H9 (cell line): Measurements from ENCODE around the gene FAM163B. TPM values are rescaled to one million over a fixed set of nuclear protein-coding genes. Genes with fewer than 3 reads are reported as not detected.
"Not testable (repeated sequence)": the region's sequence is repeated elsewhere in the genome, so short reads cannot be mapped to it uniquely, and the experiment has no call there.

Experiments used
- DNase-seq: peaks from one replicate; pipeline ENCODE4 v3.0.0-alpha.2; 2017
- H2AFZ ChIP-seq: one replicate; pipeline ENCODE4 v1.6.1; 2013; ENCODE audit warnings: mild to moderate bottlenecking, low read length, control low read depth, moderate library complexity
- H2AK5ac ChIP-seq: 2 replicates; pipeline ENCODE4 v1.6.1; 2013; ENCODE audit warnings: low read length, control low read depth, mixed read lengths; ENCODE audit not compliant: insufficient read length
- H2BK120ac ChIP-seq: one replicate; pipeline ENCODE4 v1.6.1; 2013; ENCODE audit warnings: low read depth, mild to moderate bottlenecking, low read length, control low read depth, inconsistent platforms; ENCODE audit not compliant: poor library complexity, severe bottlenecking
- H2BK12ac ChIP-seq: 2 replicates; pipeline ENCODE4 v1.6.1; 2013; ENCODE audit warnings: low read length, control low read depth, mixed read lengths, low read depth; ENCODE audit not compliant: insufficient read length
- H2BK15ac ChIP-seq: 2 replicates; pipeline ENCODE4 v1.6.1; 2013; ENCODE audit warnings: low read depth, low read length, control low read depth
- H2BK20ac ChIP-seq: one replicate; pipeline ENCODE4 v1.6.1; 2013; ENCODE audit warnings: low read depth, mild to moderate bottlenecking, low read length, control low read depth, inconsistent platforms; ENCODE audit not compliant: poor library complexity, severe bottlenecking
- H2BK5ac ChIP-seq: 2 replicates; pipeline ENCODE4 v1.6.1; 2013; ENCODE audit warnings: low read length, control low read depth, mixed read lengths; ENCODE audit not compliant: insufficient read length
- H3K14ac ChIP-seq: 2 replicates; pipeline ENCODE4 v1.6.1; 2013; ENCODE audit warnings: low read length, control low read depth; ENCODE audit not compliant: insufficient read depth
- H3K18ac ChIP-seq: 2 replicates; pipeline ENCODE4 v1.6.1; 2013; ENCODE audit warnings: low read depth, mild to moderate bottlenecking, mixed read lengths, low read length, control low read depth; ENCODE audit not compliant: insufficient read length
- H3K23ac ChIP-seq: 2 replicates; pipeline ENCODE4 v1.6.1; 2013; ENCODE audit warnings: low read length, control low read depth, mixed read lengths, low read depth; ENCODE audit not compliant: insufficient read length
- H3K23me2 ChIP-seq: 2 replicates; pipeline ENCODE4 v1.6.1; 2013; ENCODE audit warnings: low read depth, mild to moderate bottlenecking, mixed read lengths, low read length, control low read depth; ENCODE audit not compliant: insufficient read length, poor library complexity, severe bottlenecking
- H3K27ac ChIP-seq: 2 replicates; pipeline ENCODE4 v1.5.1; 2013; ENCODE audit warnings: low read length, control low read depth, mixed read lengths, low read depth; ENCODE audit not compliant: insufficient read length
- H3K27me3 ChIP-seq: 2 replicates; pipeline ENCODE4 v1.6.1; 2013; ENCODE audit warnings: low read length, control low read depth, inconsistent platforms; ENCODE audit not compliant: insufficient read depth
- H3K4ac ChIP-seq: 2 replicates; pipeline ENCODE4 v1.6.1; 2013; ENCODE audit warnings: low read depth, mild to moderate bottlenecking, control low read depth, inconsistent platforms, low read length, moderate library complexity
- H3K4me1 ChIP-seq: 2 replicates; pipeline ENCODE4 v1.6.1; 2013; ENCODE audit warnings: low read length, control low read depth, inconsistent platforms; ENCODE audit not compliant: insufficient read depth
- H3K4me2 ChIP-seq: 2 replicates; pipeline ENCODE4 v1.6.1; 2013; ENCODE audit warnings: low read length, control low read depth, mixed read lengths; ENCODE audit not compliant: insufficient read length, insufficient read depth
- H3K56ac ChIP-seq: 2 replicates; pipeline ENCODE4 v1.6.1; 2013; ENCODE audit warnings: low read depth, mild to moderate bottlenecking, mixed read lengths, low read length, control low read depth; ENCODE audit not compliant: insufficient read length
- H3K79me1 ChIP-seq: 2 replicates; pipeline ENCODE4 v1.6.1; 2013; ENCODE audit warnings: low read depth, mild to moderate bottlenecking, moderate library complexity, low read length, control low read depth, inconsistent platforms; ENCODE audit not compliant: insufficient read depth, poor library complexity, severe bottlenecking
- H3K79me2 ChIP-seq: 2 replicates; pipeline ENCODE4 v1.6.1; 2013; ENCODE audit warnings: low read length, control low read depth, inconsistent platforms; ENCODE audit not compliant: insufficient read depth
- H3K9ac ChIP-seq: 2 replicates; pipeline ENCODE4 v1.6.1; 2013; ENCODE audit warnings: low read length, control low read depth, mixed read lengths; ENCODE audit not compliant: insufficient read length; ENCODE audit errors: extremely low read depth
- H3K9me3 ChIP-seq: one replicate; pipeline ENCODE4 v1.6.1; 2013; ENCODE audit warnings: low read depth, low read length, inconsistent platforms; ENCODE audit not compliant: control insufficient read depth
- H3T11ph ChIP-seq: one replicate; pipeline ENCODE4 v1.6.1; 2013; ENCODE audit warnings: mild to moderate bottlenecking, low read length, control low read depth, inconsistent platforms
- H4K20me1 ChIP-seq: one replicate; pipeline ENCODE4 v1.6.1; 2013; ENCODE audit not compliant: control insufficient read depth, insufficient read length, insufficient read depth
- H4K5ac ChIP-seq: 2 replicates; pipeline ENCODE4 v1.6.1; 2013; ENCODE audit warnings: low read depth, mild to moderate bottlenecking, mixed read lengths, low read length, control low read depth; ENCODE audit not compliant: insufficient read length
- H4K8ac ChIP-seq: replicated peaks from 2 replicates; pipeline ENCODE4 v1.6.1; 2013; ENCODE audit warnings: low read length, control low read depth, mixed read lengths, low read depth; ENCODE audit not compliant: insufficient read length
- H4K91ac ChIP-seq: 2 replicates; pipeline ENCODE4 v1.6.1; 2013; ENCODE audit warnings: low read depth, mild to moderate bottlenecking, moderate library complexity, mixed read lengths, low read length, control low read depth; ENCODE audit not compliant: insufficient read length
- H3K27ac Mint-ChIP-seq, 3 experiments: 2 replicates in 2 of 3; 3 replicates in 1 of 3; pipeline ENCODE4 v1.8.0; 2020 to 2021; ENCODE audit warnings: mixed read lengths in 3 of 3, mild to moderate bottlenecking in 1 of 3, moderate library complexity in 1 of 3
- H3K27me3 Mint-ChIP-seq: 2 replicates; pipeline ENCODE4 v1.8.0; 2021; ENCODE audit warnings: low read depth, mild to moderate bottlenecking, moderate library complexity, mixed read lengths
- H3K36me3 Mint-ChIP-seq, 3 experiments: 2 replicates in 2 of 3; 3 replicates in 1 of 3; pipeline ENCODE4 v1.8.0; 2020 to 2021; ENCODE audit warnings: low read depth in 3 of 3, mixed read lengths in 3 of 3; ENCODE audit not compliant: insufficient read depth in 1 of 3
- H3K4me1 Mint-ChIP-seq, 2 experiments: 2 replicates each; pipeline ENCODE4 v1.8.0; 2020; ENCODE audit warnings: mixed read lengths in 2 of 2
- H3K4me3 Mint-ChIP-seq, 2 experiments: 2 replicates in 1 of 2; 3 replicates in 1 of 2; pipeline ENCODE4 v1.8.0; 2020 to 2021; ENCODE audit warnings: mild to moderate bottlenecking in 2 of 2, mixed read lengths in 2 of 2, moderate library complexity in 1 of 2
- H3K9me3 Mint-ChIP-seq, 2 experiments: 2 replicates in 1 of 2; 3 replicates in 1 of 2; pipeline ENCODE4 v1.8.0; 2020; ENCODE audit warnings: mild to moderate bottlenecking in 2 of 2, mixed read lengths in 2 of 2, moderate library complexity in 1 of 2
- WGBS: extraction: QIAGEN DNeasy Blood & Tissue Kit; methylation state at CpG from one replicate; pipeline ENCODE4 v1.1.7; 2013; ENCODE audit warnings: missing lambda C conversion rate, low lambda C conversion rate, mixed read lengths; ENCODE audit not compliant: insufficient read length; ENCODE audit errors: extremely low coverage; 5-methylcytosine and 5-hydroxymethylcytosine counted together
- total RNA-seq: library from RNA; stranded (reverse); gene quantifications from 2 replicates; pipeline ENCODE4 v1.2.1, GENCODE V29; 2021
- TF ChIP-seq, protein P1 (sequence below): fragments of 200-600 bp; sonication (generic); conservative IDR thresholded peaks from 3 replicates; pipeline ENCODE4 v1.8.0; 2021; ENCODE audit warnings: antibody characterized with exemption, mild to moderate bottlenecking

The FAM163B gene
- total RNA-seq, 1 experiment from 2014 or later: 0.39 TPM

- no peaks in the 10 kb centered on the region for H3K23me2 ChIP-seq
- no peak overlapping the region for H3K14ac ChIP-seq
- Mint-ChIP-seq H3K27me3 (peaks cover 43% of the 10 kb centered on the region), H3K4me1 (peaks cover 0 to 3% of the 10 kb centered on the region in 2 experiments; a peak in 1 of 4 replicates), H3K9me3 (peaks cover 13 to 24% of the 10 kb centered on the region in 2 experiments), H3K36me3 (peaks cover 0 to 7% (median 0%) of the 10 kb centered on the region in 3 experiments; a peak in 3 of 7 replicates), H3K4me3 (no peak overlapping the region), H3K27ac (no peak overlapping the region; a peak in 1 of 7 replicates)
- no peak overlapping the region for H4K91ac ChIP-seq
- H3K9me3 ChIP-seq: no peaks in the 10 kb centered on the region
- no peaks in the 10 kb centered on the region for H3K79me1 ChIP-seq
- no peak overlapping the region for H4K8ac ChIP-seq
- no peak overlapping the region for H2BK120ac ChIP-seq
- H3K56ac ChIP-seq: no peak overlapping the region
- no peak overlapping the region for H2BK5ac ChIP-seq
- DNase-seq: no peak
- no peak overlapping the region for H2BK15ac ChIP-seq
- no peaks in the 10 kb centered on the region for H3K79me2 ChIP-seq
- no CpG with 5 or more reads among the region's 3 CpGs for WGBS
- no peak overlapping the region for H2BK12ac ChIP-seq
- no peak overlapping the region for H3K9ac ChIP-seq
- no peaks in the 10 kb centered on the region for H4K20me1 ChIP-seq
- H2AK5ac ChIP-seq: no peak overlapping the region
- no peaks in the 10 kb centered on the region for H3K4me1 ChIP-seq
- H3K27me3 ChIP-seq: no peaks in the 10 kb centered on the region
- H3K18ac ChIP-seq: no peak overlapping the region
- H3K4ac ChIP-seq: no peak overlapping the region
- H3K4me2 ChIP-seq: no peak overlapping the region
- no peak overlapping the region for H3K23ac ChIP-seq
- H3K27ac ChIP-seq: no peak overlapping the region
- TF ChIP-seq, protein P1, sequence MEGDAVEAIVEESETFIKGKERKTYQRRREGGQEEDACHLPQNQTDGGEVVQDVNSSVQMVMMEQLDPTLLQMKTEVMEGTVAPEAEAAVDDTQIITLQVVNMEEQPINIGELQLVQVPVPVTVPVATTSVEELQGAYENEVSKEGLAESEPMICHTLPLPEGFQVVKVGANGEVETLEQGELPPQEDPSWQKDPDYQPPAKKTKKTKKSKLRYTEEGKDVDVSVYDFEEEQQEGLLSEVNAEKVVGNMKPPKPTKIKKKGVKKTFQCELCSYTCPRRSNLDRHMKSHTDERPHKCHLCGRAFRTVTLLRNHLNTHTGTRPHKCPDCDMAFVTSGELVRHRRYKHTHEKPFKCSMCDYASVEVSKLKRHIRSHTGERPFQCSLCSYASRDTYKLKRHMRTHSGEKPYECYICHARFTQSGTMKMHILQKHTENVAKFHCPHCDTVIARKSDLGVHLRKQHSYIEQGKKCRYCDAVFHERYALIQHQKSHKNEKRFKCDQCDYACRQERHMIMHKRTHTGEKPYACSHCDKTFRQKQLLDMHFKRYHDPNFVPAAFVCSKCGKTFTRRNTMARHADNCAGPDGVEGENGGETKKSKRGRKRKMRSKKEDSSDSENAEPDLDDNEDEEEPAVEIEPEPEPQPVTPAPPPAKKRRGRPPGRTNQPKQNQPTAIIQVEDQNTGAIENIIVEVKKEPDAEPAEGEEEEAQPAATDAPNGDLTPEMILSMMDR: no peak
- no peak overlapping the region for H2BK20ac ChIP-seq
- H4K5ac ChIP-seq: no peak overlapping the region
- H3T11ph ChIP-seq: no peak overlapping the region
- H2AFZ ChIP-seq: no peak overlapping the region
Measured at GRCh38 chr9:133627341-133627740, 18.2 kb upstream of the FAM163B start.

GRCh38 chr9:133626008-133626407 is 16.8 kb upstream of the FAM163B start:
- H2BK5ac ChIP-seq, H2BK120ac ChIP-seq, H2AK5ac ChIP-seq, H3K79me1 ChIP-seq, H3K4me1 ChIP-seq, H2BK12ac ChIP-seq, H3K23ac ChIP-seq, H3K14ac ChIP-seq, H4K20me1 ChIP-seq, H3K36me3 Mint-ChIP-seq, H3K27ac Mint-ChIP-seq, H3K27me3 ChIP-seq, H3T11ph ChIP-seq, H3K9me3 ChIP-seq, H4K91ac ChIP-seq, H3K4me2 ChIP-seq, H3K9ac ChIP-seq, H2BK15ac ChIP-seq, H4K5ac ChIP-seq, H4K8ac ChIP-seq, H3K4me1 Mint-ChIP-seq, H3K79me2 ChIP-seq, H3K4me3 Mint-ChIP-seq, H2AFZ ChIP-seq, H2BK20ac ChIP-seq, H3K4ac ChIP-seq, H3K56ac ChIP-seq, H3K27ac ChIP-seq, H3K18ac ChIP-seq, H3K23me2 ChIP-seq, DNase-seq: not testable (repeated sequence)
- Mint-ChIP-seq H3K27me3 (peaks cover 56% of the 10 kb centered on the region), H3K9me3 (peaks cover 13 to 24% of the 10 kb centered on the region in 2 experiments)
